Esophagus (tissue), 2 donors: Measurements from ENCODE around the gene CCDC192. TPM values are rescaled to one million over a fixed set of nuclear protein-coding genes. Genes with fewer than 3 reads are reported as not detected.

Experiments used
- H3K27ac ChIP-seq, 2 donors: one replicate each; pipeline ENCODE4 v1.5.1; 2013; ENCODE audit warnings: low read depth in 2 of 2, mild to moderate bottlenecking in 2 of 2, inconsistent platforms in 1 of 2, low read length in 1 of 2, moderate library complexity in 1 of 2
- H3K27me3 ChIP-seq, 2 donors: one replicate each; pipeline ENCODE4 v1.6.1; 2013; ENCODE audit warnings: low read length in 2 of 2, control low read depth in 1 of 2, mild to moderate bottlenecking in 1 of 2; ENCODE audit not compliant: insufficient read depth in 2 of 2, control insufficient read depth in 1 of 2
- H3K36me3 ChIP-seq, 2 donors: one replicate each; pipeline ENCODE4 v1.6.1; 2013; ENCODE audit warnings: low read length in 1 of 2; ENCODE audit not compliant: control insufficient read depth in 2 of 2, insufficient read depth in 2 of 2
- H3K4me1 ChIP-seq, 2 donors: one replicate each; pipeline ENCODE4 v1.6.1; 2013; ENCODE audit warnings: low read length in 1 of 2; ENCODE audit not compliant: control insufficient read depth in 2 of 2, insufficient read depth in 2 of 2
- H3K4me3 ChIP-seq, 2 donors: one replicate each; pipeline ENCODE4 v1.5.1; 2013; ENCODE audit warnings: low read length in 2 of 2, mild to moderate bottlenecking in 2 of 2, low read depth in 1 of 2, moderate library complexity in 1 of 2
- H3K9me3 ChIP-seq, 2 donors: one replicate each; pipeline ENCODE4 v1.6.1; 2013; ENCODE audit warnings: mild to moderate bottlenecking in 2 of 2, low read depth in 1 of 2, low read length in 1 of 2, moderate library complexity in 1 of 2; ENCODE audit not compliant: control insufficient read depth in 2 of 2, insufficient read depth in 1 of 2
- WGBS, 2 donors: extraction: QIAGEN DNeasy Blood & Tissue Kit; methylation state at CpG; one replicate each; pipeline ENCODE4 v1.1.7; 2013; 5-methylcytosine and 5-hydroxymethylcytosine counted together
- polyA plus RNA-seq, 2 donors: library from polyadenylated mRNA; stranded (reverse); fragments of 200-250 nt; gene quantifications; one replicate each; pipeline ENCODE4 v1.2.3, GENCODE V29; 2013
- donor health status: healthy with polysubstance abuse.
- donor health status: Bipolar disorder and iron deficiency.

Gene CCDC192
- polyA plus RNA-seq, 2 donors = not detected

- no peak overlapping the region for H3K27ac ChIP-seq
Measured at GRCh38 chr5:127757576-127757975, 54.4 kb downstream of the CCDC192 start.

GRCh38 chr5:127758766-127759283 is 55.6 kb downstream of the CCDC192 start:
- no peaks in the 10 kb centered on the region for H3K27me3 ChIP-seq
- H3K27ac ChIP-seq = no peak overlapping the region
- H3K9me3 ChIP-seq = no peaks in the 10 kb centered on the region
- H3K4me1 ChIP-seq = no peaks in the 10 kb centered on the region
- H3K36me3 ChIP-seq = no peaks in the 10 kb centered on the region
- no peak overlapping the region for H3K4me3 ChIP-seq

More at GRCh38 chr5:127757576-127757975, 54.4 kb downstream of the CCDC192 start:
- no peaks in the 10 kb centered on the region for H3K27me3 ChIP-seq
- no peak overlapping the region for H3K4me3 ChIP-seq
- WGBS, 2 donors = 21 to 27% methylated on average over 1 of the region's 1 CpG
- no peaks in the 10 kb centered on the region for H3K9me3 ChIP-seq
- no peaks in the 10 kb centered on the region for H3K4me1 ChIP-seq
- H3K36me3 ChIP-seq = no peaks in the 10 kb centered on the region

DNA sequence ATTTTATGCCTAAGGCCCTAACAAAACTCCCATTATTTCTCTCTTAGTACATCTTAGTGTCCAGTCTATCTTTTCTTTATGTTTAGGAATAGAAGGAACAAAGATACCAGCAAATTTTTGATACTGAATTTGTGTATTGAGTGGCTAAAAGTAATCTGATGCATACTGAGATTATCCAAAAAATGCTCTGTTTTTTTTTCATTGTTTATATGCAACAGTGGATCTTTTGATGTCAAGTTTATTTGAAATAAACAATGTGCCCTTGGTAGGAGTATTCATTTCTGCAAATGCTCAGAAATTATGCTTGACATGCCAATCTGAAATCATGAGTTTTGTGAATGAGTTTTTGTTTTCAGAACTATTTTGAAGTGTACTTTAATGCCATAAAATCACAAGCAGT is 58.7 kb downstream of the CCDC192 start:
- Histone ChIP-seq H3K27ac (no peak overlapping the region), H3K36me3 (no peaks in the 10 kb centered on the region)

DNA sequence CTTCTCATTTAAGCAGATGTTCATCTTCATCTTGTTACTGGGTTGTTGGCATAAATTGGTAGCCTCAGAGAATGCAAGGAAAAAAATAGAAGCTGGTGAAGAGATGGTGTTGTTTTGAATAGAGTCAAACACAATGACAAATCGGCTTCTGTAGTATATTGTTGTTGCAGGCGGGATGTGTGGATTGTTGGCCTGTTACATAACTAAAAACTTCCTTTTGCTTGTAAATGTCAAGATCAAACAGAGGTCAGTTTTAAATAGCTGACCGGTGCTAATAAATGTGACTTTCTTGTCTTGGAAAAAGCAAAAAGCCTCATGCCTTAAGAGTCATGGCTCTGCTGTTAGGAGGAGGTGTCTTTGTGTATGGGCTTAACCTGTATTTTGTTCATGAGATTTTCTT is 59.2 kb downstream of the CCDC192 start:
- WGBS, 2 donors = 58 to 64% methylated on average over 3 of the region's 3 CpGs
- no peak overlapping the region for H3K4me3 ChIP-seq
- H3K9me3 ChIP-seq = no peaks in the 10 kb centered on the region
- H3K27ac ChIP-seq = no peak overlapping the region
- no peaks in the 10 kb centered on the region for H3K4me1 ChIP-seq
- H3K36me3 ChIP-seq = no peaks in the 10 kb centered on the region
- no peaks in the 10 kb centered on the region for H3K27me3 ChIP-seq

More for the DNA sequence above, 58.7 kb downstream of the CCDC192 start:
- no peaks in the 10 kb centered on the region for H3K4me1 ChIP-seq
- no peaks in the 10 kb centered on the region for H3K9me3 ChIP-seq
- H3K27me3 ChIP-seq = no peaks in the 10 kb centered on the region
- H3K4me3 ChIP-seq = no peak overlapping the region

DNA sequence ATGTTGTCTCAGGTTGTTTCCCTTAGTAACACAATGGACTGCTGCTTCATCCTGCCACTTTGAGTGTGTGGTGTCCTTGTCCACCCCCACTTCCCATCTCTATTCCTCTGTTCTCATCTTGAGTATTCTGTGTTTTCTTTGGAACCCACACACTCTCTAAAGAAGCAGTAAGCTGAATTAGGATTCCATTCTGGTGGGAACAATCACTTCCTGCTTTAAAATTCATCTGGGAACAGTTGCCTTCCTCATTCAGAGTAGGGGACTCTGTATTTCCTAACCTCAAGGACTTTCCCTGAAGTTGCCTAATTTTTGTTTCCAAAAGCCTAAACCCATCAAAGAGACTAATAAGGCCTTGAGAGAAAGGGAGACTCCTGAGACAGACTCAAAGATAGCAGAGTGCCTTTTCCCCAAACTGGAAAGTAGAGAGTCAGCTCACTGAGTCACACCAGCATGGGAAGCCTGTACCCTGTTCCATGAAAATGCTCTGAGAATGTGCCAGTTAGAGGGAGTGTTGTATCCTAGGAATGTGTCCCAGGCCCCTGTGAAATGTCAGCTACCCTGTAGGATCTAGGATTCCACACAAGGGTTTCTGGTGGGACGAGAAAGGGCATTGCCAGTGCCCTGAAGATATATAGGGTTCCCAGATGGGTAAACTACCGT is 63.6 kb downstream of the CCDC192 start:
- H3K27ac ChIP-seq = no peak overlapping the region
- WGBS, 2 donors = 88 to 97% methylated on average over 2 of the region's 2 CpGs
- no peaks in the 10 kb centered on the region for H3K36me3 ChIP-seq
- H3K27me3 ChIP-seq = no peaks in the 10 kb centered on the region
- H3K4me1 ChIP-seq = no peaks in the 10 kb centered on the region
- H3K9me3 ChIP-seq = no peaks in the 10 kb centered on the region
- H3K4me3 ChIP-seq = no peak overlapping the region

DNA sequence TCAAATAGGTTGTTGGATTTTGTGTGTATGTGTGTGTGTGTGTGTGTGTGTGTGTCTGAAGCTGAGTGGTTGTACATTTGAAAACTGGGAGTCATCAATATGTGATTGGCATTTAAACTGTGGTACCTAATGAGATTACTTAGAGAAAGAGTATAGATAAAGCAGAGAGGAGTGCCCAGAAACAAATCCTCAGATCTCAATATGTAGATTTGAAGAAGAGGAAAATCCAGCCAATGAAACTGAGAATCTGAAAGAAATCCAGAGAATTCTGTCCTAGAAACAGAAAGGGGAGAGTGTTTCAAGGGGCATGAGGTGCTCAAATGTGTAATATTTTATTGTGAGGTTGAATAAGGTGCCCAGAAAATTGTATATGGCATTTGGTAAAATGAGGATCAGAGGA is 66.2 kb downstream of the CCDC192 start:
- Histone ChIP-seq H3K36me3 (no peaks in the 10 kb centered on the region), H3K4me1 (no peaks in the 10 kb centered on the region), H3K27me3 (no peaks in the 10 kb centered on the region), H3K4me3 (no peak overlapping the region), H3K27ac (no peak overlapping the region), H3K9me3 (no peaks in the 10 kb centered on the region)

DNA sequence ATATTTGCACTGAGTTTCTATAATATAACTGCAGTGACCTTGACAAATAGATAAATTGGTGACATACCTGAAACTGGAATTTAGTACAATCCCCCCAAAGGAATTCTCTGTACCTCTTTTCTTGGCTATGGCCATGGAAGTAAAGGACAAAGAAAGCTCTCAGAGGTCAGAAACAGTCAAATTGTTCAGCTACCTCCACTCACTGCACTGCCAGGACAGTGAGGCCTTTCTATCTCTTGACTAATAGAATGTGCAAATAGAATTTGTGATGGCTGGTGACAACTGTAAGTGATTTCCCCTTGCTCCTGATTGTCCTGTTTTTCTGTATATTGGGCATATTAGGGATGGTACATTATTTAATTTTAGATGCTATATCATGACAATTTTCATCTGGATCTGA is 67.1 kb downstream of the CCDC192 start:
- H3K9me3 ChIP-seq = no peaks in the 10 kb centered on the region
- no peaks in the 10 kb centered on the region for H3K27me3 ChIP-seq
- no peak overlapping the region for H3K4me3 ChIP-seq
- H3K36me3 ChIP-seq = no peaks in the 10 kb centered on the region
- no peak overlapping the region for H3K27ac ChIP-seq
- no peaks in the 10 kb centered on the region for H3K4me1 ChIP-seq

DNA sequence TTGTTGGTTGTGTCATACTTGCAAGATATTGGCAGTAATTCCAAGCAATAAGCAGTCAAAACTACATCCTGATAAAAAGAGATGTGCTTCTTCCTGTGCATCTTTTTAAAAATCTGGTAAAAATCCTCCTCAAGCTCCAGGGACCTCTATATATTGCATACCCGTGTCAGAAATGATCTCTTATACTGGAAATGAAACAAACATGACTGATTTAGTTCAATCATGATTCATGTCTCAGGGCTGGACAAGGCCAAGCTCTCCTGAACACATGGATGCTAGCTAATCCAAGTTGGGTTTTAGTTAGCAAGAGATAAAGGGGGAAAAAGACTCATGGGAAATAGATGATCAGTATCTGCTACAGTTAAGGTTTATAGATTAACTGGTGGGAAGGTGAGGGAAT is 69.3 kb downstream of the CCDC192 start:
- H3K27ac ChIP-seq = no peak overlapping the region
- H3K4me1 ChIP-seq = no peaks in the 10 kb centered on the region
- 61 to 66% methylated on average over 1 of the region's 1 CpG for WGBS, 2 donors
- H3K27me3 ChIP-seq = no peaks in the 10 kb centered on the region
- H3K9me3 ChIP-seq = no peaks in the 10 kb centered on the region
- no peak overlapping the region for H3K4me3 ChIP-seq
- H3K36me3 ChIP-seq = no peaks in the 10 kb centered on the region

DNA sequence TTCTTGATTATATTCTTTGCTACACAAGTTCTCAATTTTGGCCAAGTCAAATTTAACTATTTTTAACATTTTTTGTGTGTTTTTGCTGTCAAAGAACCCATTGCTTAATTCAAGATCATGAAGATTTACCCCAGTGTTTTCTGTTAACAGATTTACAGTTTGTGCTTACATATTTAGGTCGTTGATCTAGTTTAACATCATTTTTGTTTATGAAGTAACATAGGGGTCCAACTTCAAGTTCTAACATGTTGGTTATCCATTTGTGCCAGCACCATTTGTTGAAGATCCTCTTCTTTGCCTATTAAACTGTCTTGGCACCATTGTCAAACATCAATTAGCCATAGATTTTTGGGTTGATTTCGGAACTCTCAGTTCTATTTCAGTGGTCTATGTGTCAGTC is 71.0 kb downstream of the CCDC192 start:
- H3K36me3 ChIP-seq = no peaks in the 10 kb centered on the region
- H3K4me1 ChIP-seq = no peaks in the 10 kb centered on the region
- no peak overlapping the region for H3K27ac ChIP-seq
- H3K27me3 ChIP-seq = no peaks in the 10 kb centered on the region
- no peaks in the 10 kb centered on the region for H3K9me3 ChIP-seq
- 81 to 82% methylated on average over 2 of the region's 2 CpGs for WGBS, 2 donors
- H3K4me3 ChIP-seq = no peak overlapping the region

- WGBS, 2 donors = 98 to 99% methylated on average over 4 of the region's 4 CpGs
Measured at GRCh38 chr5:127776477-127776876, 73.3 kb downstream of the CCDC192 start.

More at GRCh38 chr5:127776477-127776876, 73.3 kb downstream of the CCDC192 start:
- no peak overlapping the region for H3K27ac ChIP-seq
- no peak overlapping the region for H3K4me3 ChIP-seq
- no peaks in the 10 kb centered on the region for H3K36me3 ChIP-seq
- H3K4me1 ChIP-seq = no peaks in the 10 kb centered on the region
- H3K9me3 ChIP-seq = no peaks in the 10 kb centered on the region
- no peaks in the 10 kb centered on the region for H3K27me3 ChIP-seq
